ENCODE results near the gene MICAL1.

DNA sequence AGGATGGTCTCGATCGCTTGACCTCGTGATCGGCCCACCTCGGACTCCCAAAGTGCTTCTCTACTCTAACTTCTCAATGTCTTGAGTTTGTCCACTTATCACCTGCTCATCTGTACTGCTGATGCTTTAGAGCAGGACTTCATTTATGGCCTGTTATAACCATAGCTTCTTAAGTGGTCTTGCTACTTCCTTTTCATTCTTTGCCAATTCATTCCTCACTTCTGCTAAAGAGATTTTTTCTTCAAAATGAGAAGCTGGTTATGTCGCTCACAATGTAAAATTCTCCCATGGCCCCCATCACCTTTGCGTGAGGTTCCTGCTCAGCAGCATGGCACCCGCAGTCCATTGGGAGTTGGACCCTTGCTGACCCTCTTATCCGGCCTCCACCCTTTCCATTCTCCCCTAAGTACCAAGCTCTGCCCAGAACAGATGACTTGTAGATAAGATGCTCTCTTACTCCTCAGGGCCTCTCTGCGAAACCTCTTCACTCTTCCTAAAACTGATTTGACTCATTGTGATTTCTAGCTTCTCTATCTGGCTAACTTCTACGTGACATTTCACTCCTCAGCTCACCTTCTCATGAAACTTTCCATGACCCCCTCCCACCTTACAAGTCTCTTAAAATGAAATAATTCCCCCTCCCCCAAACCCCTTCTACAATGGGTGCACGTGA is 59.4 kb downstream of the MICAL1 start:
- TF ChIP-seq ZBTB7A (IDR thresholded peaks at IDR 0.05; ENCODE audit: low read depth) (no peak), CREB1 (IDR thresholded peaks at IDR 0.05; ENCODE audit: low read depth) (no peak), TAF1 (IDR thresholded peaks at IDR 0.05; ENCODE audit: low read depth) (no peak), CEBPB (IDR thresholded peaks at IDR 0.05) (no peak), TEAD4 (IDR thresholded peaks at IDR 0.05) (no peak), TCF12 (IDR thresholded peaks at IDR 0.05; ENCODE audit: low read depth) (no peak)

All from Ishikawa (cell line).